ENCODE measurements around the gene TP53I13. TPM values are rescaled to one million over a fixed set of nuclear protein-coding genes. Genes with fewer than 3 reads are reported as not detected.

Gene TP53I13
- polyA plus RNA-seq, 3 donors from 2014 or later, result 41.6 to 50.5 (median 47.0) TPM

DNA sequence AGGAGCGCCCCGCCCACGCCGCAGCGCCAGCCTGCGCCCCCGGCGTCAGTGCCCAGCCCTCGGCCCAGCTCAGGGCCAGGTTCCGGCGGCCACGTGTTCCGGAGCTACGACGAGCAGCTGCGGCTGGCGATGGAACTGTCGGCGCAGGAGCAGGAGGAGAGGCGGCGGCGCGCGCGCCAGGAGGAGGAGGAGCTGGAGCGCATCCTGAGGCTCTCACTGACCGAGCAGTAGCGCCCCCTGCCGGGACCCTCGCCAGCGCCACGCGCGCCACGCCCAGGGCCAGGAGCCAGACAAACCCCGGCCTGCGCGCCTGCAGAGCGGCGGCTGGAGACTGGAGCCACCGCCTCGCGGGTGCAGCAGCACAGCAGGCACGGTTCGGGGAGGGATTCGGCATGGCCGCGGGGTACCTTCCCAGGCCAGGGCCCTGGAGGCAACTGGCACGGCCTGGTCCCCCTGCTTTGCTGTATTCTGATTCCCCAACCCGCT lies 44.9 kb downstream of the TP53I13 start:
- Mint-ChIP-seq H3K36me3 (no peaks in the 10 kb centered on the region), H3K9me3 (no peaks in the 10 kb centered on the region), H3K27ac (peak overlapping the region in 1 of 6 donors; percentile 40), H3K27me3 (ENCODE audit: low read depth in 3 of 3) (peaks cover 3 to 5% (median 4%) of the 10 kb centered on the region in 3 donors), H3K4me1 (peaks cover 54 to 56% of the 10 kb centered on the region in 2 donors), H3K4me3 (peak overlapping the region in 3 of 5 donors; percentile 49 to 77 (median 74))
- peak; percentile 85 to 88 (median 87) for DNase-seq

DNA sequence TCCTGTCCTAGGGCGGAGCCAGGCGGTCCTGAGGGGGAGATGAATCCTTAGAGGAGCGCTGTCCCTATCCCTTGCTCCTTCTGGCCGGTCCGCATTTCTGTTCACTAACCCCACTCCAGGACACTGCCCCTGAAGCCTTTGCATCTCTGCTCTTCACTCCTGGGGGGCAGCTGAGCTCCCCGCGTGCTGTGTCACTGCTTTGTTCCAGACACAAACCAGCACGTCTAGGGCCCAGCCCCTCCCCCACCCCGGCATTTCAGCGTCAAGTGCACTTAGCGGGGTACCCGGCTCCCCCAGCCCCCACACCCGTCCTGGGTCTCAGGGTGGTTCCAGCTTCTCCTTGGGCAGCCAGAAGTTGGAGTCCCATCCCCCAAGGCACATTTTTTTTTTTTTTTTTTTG lies 45.4 kb downstream of the TP53I13 start:
- peaks cover 50 to 52% of the 10 kb centered on the region in 2 donors for H3K4me1 Mint-ChIP-seq
- H3K27ac Mint-ChIP-seq, result peak overlapping the region in 1 of 6 donors; percentile 40

DNA sequence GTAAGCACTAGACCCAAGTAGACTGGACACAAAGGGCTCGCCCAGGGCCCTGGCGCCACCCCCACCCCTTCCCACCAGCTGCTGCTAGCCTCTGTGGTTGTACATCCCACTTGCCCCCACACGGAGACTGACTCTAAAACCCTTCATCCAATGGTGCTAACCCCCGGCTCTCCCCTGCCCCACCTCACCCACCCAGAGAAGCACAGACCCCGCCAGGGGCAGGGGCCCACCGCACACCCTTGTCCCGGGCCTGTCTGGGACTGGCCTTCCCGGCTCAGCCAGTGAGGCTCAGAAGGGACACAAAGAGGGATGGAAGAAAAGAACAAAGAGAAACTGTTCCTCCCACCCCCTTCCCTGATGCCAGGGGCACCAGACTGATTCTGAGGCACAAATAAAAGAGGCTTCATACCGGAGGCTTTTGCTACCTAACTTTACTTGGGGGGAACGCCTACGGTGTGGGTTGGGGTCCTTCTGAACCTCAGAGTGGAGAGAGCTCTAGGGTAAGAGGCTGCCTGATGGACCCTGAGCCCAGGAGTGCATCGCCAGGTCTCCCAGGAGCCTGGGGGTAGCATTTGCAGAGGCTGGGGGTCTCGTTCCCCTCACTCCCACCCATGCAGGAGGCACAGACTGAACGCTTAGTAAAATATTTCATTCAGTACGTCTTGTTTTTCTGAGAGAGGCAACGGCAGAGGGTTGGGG lies 46.0 kb downstream of the TP53I13 start:
- no peak for DNase-seq
- H3K4me3 Mint-ChIP-seq, result peak overlapping the region; percentile 90 to 96 (median 92)
- H3K9me3 Mint-ChIP-seq, result no peaks in the 10 kb centered on the region
- H3K27ac Mint-ChIP-seq, result peak overlapping the region; percentile 81 to 95 (median 92)
- H3K36me3 Mint-ChIP-seq, result no peaks in the 10 kb centered on the region
- H3K4me1 Mint-ChIP-seq, result peaks cover 45 to 46% of the 10 kb centered on the region in 2 donors
- H3K27me3 Mint-ChIP-seq (ENCODE audit: low read depth in 3 of 3), result peaks cover 2 to 6% (median 4%) of the 10 kb centered on the region in 3 donors

More for the DNA sequence above, 45.4 kb downstream of the TP53I13 start:
- DNase-seq, result no peak
- peaks cover 3 to 4% (median 4%) of the 10 kb centered on the region in 3 donors for H3K27me3 Mint-ChIP-seq (ENCODE audit: low read depth in 3 of 3)
- no peaks in the 10 kb centered on the region for H3K9me3 Mint-ChIP-seq
- peak overlapping the region; percentile 74 to 93 (median 77) for H3K4me3 Mint-ChIP-seq
- no peaks in the 10 kb centered on the region for H3K36me3 Mint-ChIP-seq

DNA sequence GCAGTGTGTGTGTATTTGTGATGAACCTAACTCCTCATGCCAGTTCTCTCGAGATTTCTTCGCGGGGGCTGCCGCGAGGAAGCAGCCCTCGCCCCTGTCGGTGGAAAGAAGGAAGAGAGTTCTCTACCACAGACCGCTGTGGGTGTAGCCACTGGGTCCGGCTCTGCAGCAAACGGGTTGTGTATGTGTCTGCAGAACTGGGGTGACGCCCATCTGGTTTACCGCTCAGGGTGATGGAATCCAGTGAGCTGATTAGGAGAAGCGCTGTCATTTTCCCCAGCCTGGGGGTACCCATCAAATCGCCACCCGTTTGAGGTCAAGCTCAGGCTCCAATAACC lies 46.5 kb downstream of the TP53I13 start:
- Mint-ChIP-seq H3K27ac (peak overlapping the region; percentile 81 to 95 (median 92)), H3K36me3 (no peaks in the 10 kb centered on the region), H3K4me3 (peak overlapping the region; percentile 90 to 96 (median 92)), H3K27me3 (ENCODE audit: low read depth in 3 of 3) (peaks cover 3 to 6% (median 4%) of the 10 kb centered on the region in 3 donors), H3K9me3 (no peaks in the 10 kb centered on the region), H3K4me1 (peaks cover 41 to 44% of the 10 kb centered on the region in 2 donors)
- peak; percentile 80 to 87 (median 86) for DNase-seq

DNA sequence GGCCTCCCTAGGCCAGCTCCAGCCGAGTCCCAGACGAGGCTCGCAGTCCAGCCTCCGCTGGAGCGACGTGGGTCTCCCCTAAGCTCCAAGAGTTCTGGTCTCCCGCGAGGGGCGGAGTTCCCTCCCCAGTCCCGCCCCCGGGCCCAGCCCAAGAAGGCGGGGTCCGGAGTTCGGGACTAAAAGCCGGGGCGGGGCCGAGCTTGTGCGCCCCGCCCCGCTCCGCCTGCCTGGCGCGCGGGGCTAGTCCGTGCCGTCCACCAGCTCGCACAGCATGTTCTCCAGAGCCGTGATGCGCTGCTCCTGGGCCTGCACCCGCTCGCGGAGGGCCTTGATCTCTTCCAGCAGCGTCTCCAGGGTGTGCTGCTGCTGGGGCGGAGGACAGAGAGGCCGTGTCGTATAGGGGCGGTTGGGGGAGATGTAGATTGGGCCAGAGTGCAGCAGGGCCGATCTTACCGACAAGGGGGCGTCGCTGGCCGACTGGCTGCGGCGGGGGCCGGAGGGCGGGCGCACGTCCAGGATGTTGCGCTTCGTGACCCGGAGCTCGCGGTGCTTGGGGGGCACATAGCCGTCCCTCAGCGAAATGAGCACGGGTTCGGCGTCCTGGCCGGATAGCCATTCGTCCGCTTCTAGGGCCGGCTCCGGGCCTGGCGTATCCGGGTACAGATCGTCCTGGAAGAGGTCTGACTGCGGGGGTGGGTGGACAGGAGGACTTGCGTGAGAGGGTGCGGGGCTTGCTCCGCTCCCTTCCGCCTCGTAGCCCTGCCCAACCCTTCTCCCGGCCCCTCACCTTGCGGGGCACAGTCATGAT lies 47.2 kb downstream of the TP53I13 start:
- Mint-ChIP-seq H3K4me1 (peaks cover 41% of the 10 kb centered on the region in 2 donors), H3K36me3 (no peaks in the 10 kb centered on the region), H3K9me3 (no peaks in the 10 kb centered on the region), H3K4me3 (peak overlapping the region; percentile 90 to 96 (median 92)), H3K27ac (peak overlapping the region; percentile 81 to 95 (median 92)), H3K27me3 (ENCODE audit: low read depth in 3 of 3) (peaks cover 3 to 6% (median 4%) of the 10 kb centered on the region in 3 donors)
- DNase-seq, result peak; percentile 83 to 88 (median 86)

DNA sequence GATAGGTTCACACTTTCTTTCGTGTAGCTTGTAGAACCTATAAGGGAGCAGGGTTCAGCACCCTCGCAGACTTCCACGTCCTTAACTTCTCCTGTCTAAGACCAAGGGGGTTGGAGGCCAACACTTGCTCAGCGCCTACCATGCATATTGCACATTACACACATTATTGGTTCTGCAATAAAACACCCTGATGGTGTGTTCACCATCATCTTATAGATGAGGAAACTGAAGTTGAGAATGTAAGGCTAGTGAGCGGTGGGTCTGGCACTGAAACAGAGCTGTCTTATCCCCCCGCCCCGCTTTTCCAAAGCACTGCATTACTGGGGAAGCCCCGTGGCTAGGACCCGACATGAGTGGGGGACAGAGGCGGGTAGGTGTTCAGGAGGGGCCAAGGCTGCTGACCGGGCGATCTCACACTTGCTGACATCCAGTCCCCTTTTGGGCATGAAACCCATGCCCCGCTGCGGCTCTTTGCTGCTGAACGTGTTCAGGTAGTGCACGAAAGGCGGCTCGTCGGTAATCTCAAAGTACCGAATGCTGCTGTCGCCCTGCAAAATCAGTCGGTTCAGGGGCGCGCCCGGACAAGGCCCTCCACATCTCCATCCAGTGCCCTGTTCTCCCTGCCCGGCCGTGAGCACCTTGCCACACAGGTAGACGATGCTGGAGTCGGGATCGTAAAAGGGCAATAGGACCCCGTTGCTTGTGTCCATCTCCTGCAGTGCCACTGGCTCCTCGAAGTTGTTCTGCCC lies 48.0 kb downstream of the TP53I13 start:
- Mint-ChIP-seq H3K4me3 (peak overlapping the region; percentile 90 to 96 (median 92)), H3K27ac (peak overlapping the region; percentile 59 to 95 (median 86)), H3K4me1 (peaks cover 44 to 46% of the 10 kb centered on the region in 2 donors), H3K27me3 (ENCODE audit: low read depth in 3 of 3) (peaks cover 4 to 6% (median 6%) of the 10 kb centered on the region in 3 donors), H3K36me3 (no peaks in the 10 kb centered on the region), H3K9me3 (no peaks in the 10 kb centered on the region)
- DNase-seq, result no peak

DNA sequence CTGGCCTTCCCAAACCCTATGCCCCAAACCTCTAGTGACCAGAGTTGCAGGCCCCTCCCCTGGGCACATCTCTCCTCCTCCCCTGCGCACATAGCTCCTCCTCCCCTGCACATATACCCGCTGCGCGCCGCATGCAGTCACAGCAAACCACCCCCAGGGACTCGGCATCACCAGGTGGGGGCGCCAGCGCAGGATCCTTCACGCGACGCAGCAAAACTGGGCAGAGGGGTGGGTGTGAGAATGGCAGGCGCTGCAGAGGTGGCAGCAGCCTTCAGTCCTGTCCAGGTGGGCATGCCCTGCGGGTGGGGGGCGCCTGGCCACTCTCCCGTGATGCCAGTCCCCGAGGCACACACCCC lies 48.6 kb downstream of the TP53I13 start:
- H3K27me3 Mint-ChIP-seq (ENCODE audit: low read depth in 3 of 3), result peaks cover 4 to 6% (median 6%) of the 10 kb centered on the region in 3 donors
- peak overlapping the region; percentile 22 to 88 (median 68) for H3K27ac Mint-ChIP-seq
- peak; percentile 83 to 89 (median 87) for DNase-seq
- H3K9me3 Mint-ChIP-seq, result no peaks in the 10 kb centered on the region
- peaks cover 51 to 52% of the 10 kb centered on the region in 2 donors for H3K4me1 Mint-ChIP-seq
- no peaks in the 10 kb centered on the region for H3K36me3 Mint-ChIP-seq
- peak overlapping the region; percentile 90 to 96 (median 92) for H3K4me3 Mint-ChIP-seq

DNA sequence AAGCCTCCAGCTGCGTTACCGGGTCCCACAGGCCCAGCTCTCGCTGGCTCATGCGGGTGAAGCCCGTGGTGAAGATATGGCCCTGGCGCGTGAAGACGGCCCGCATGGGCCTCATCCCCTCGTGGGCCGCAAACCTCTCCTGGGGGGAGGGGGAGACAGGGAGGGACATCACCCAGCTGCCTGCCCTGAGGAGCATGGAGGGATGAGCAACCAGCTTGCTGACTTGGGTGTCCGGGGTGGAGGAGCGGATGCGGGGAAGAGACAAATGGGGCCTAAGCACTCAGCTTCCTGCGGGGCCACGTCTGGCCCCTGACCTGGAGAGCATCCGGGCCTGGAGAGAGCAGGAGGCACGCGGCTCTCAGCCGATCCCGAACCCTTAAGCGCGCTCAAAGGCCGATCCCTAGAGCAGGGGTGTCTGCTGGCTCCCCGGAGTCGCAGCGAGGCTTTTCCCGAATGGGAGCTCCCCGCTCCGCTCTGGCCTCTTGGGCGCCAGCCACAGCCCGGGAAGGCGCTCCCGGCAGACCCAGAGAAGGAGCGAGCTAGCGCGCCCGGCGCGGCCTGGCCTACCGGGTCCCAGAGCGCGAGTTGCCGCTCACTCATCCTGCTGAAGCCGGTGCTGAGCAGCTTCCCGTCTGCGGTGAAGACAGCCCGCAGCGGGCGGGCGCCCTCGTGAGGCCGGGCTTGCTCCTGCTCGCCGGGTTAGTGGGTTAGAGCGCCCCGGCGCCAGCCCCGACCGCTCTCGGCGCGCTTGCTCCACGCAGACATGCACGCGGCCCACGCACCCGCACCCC lies 49.2 kb downstream of the TP53I13 start:
- H3K9me3 Mint-ChIP-seq, result no peaks in the 10 kb centered on the region
- no peaks in the 10 kb centered on the region for H3K36me3 Mint-ChIP-seq
- DNase-seq, result peak; percentile 87 to 88 (median 88)
- peak overlapping the region; percentile 90 to 96 (median 92) for H3K4me3 Mint-ChIP-seq
- H3K27me3 Mint-ChIP-seq (ENCODE audit: low read depth in 3 of 3), result peaks cover 5 to 8% (median 6%) of the 10 kb centered on the region in 3 donors
- peak overlapping the region; percentile 36 to 88 (median 68) for H3K27ac Mint-ChIP-seq
- peaks cover 54% of the 10 kb centered on the region in 2 donors for H3K4me1 Mint-ChIP-seq

DNA sequence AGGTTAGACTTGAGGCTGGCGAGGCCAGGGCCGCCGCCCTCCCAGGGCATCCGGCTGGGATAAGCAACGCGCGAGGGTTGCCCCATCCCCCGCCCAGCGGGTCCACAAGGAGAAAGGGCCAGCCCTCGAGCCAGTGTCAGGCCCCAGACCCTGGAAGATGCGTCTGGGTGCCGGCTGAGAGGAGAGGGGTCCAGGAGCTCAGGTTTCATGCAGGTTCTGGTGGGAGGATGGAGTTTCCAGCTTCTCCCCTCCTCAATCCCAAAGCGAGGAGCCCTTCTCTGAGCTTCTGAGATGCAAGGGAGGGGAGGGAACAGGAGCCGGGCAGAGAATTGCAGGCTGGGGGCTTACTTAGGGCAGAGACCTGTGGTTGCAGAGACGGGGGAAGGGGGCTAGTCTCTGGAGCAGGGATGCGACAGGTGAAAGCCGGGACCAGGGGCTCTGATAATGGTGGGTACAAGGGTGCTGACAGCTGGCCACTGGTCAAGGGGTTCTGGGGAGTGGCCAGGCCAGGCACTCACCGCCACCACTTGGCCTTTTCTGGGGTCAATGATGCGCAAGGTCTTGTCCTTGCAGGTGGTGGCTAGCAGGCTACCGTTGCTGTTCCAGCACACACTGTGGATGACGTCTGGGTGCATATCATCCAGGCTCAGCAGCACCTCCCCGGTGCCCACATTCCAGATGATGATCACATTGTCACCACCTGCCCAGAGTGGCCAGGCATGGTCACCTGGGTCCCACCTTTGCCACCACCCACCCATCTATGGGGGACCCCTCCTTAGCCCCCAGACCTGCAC lies 50.0 kb downstream of the TP53I13 start:
- H3K36me3 Mint-ChIP-seq, result no peaks in the 10 kb centered on the region
- peaks cover 6 to 11% (median 7%) of the 10 kb centered on the region in 3 donors for H3K27me3 Mint-ChIP-seq (ENCODE audit: low read depth in 3 of 3)
- H3K4me1 Mint-ChIP-seq, result peaks cover 60 to 62% of the 10 kb centered on the region in 2 donors
- H3K4me3 Mint-ChIP-seq, result peak overlapping the region in 4 of 5 donors; percentile 25 to 96 (median 66)
- H3K9me3 Mint-ChIP-seq, result no peaks in the 10 kb centered on the region
- H3K27ac Mint-ChIP-seq, result no peak overlapping the region
- DNase-seq, result no peak

DNA sequence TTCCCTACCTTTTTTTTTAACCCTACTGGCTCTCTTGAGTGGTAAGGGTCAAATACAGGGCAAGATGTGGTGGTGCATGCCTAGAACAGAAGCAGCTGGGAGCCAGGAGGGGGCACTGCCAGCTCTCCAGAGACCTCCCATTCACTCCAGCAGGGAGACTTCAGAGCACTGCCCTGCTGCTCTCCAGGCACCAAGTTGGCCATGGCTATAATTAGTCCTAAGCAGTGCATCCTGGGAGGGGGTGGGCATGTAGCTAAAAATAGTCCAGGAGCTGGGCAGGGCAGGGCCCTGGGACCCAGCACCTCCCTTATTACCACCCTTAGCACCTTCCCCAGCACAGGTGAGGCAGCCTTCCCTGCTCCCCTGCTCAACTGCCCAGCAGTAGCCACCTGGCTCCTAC lies 50.8 kb downstream of the TP53I13 start:
- H3K36me3 Mint-ChIP-seq, result no peaks in the 10 kb centered on the region
- peaks cover 6 to 18% (median 9%) of the 10 kb centered on the region in 3 donors for H3K27me3 Mint-ChIP-seq (ENCODE audit: low read depth in 3 of 3)
- peaks cover 56 to 60% of the 10 kb centered on the region in 2 donors for H3K4me1 Mint-ChIP-seq
- no peaks in the 10 kb centered on the region for H3K9me3 Mint-ChIP-seq
- H3K27ac Mint-ChIP-seq, result no peak overlapping the region
- H3K4me3 Mint-ChIP-seq, result peak overlapping the region in 1 of 5 donors; percentile 38
- DNase-seq, result no peak

DNA sequence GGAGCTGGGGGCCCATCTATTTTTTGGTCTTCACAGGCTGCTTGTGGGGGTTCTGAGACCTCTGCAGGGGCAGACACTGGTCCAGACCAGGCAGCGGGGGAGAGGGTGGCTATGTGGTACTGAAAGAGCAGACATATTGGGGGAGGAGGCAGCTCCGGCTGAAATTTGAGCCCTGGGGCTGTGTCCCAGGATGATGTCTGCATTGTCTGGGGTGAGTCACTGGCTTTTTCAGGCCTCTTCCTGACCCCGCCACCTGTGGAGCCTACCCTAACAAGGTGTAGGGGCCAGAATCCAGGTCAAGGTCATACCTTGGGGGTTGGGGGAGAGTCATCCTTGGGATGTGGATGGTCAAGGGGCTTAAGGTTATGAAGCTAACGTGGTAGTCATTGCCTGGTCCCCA lies 51.8 kb downstream of the TP53I13 start:
- H3K9me3 Mint-ChIP-seq, result no peaks in the 10 kb centered on the region
- H3K4me3 Mint-ChIP-seq, result peak overlapping the region in 2 of 5 donors; percentile 17 to 44
- DNase-seq, result no peak
- peaks cover 46 to 49% of the 10 kb centered on the region in 2 donors for H3K4me1 Mint-ChIP-seq
- H3K27me3 Mint-ChIP-seq (ENCODE audit: low read depth in 3 of 3), result peaks cover 6 to 20% (median 11%) of the 10 kb centered on the region in 3 donors
- H3K36me3 Mint-ChIP-seq, result no peaks in the 10 kb centered on the region
- no peak overlapping the region for H3K27ac Mint-ChIP-seq

Measured in immature natural killer cell (primary cell).